SIG-M5 treated with dmso at 0.1 percent for 504 hours (cell line): ENCODE data around the gene RAPH1.
"Not testable (repeated sequence)": the region's sequence is repeated elsewhere in the genome, so short reads cannot be mapped to it uniquely, and the experiment has no call there.

Experiments used
- DNase-seq: peaks from one replicate; lab custom pipeline; 2025; ENCODE audit not compliant: unreplicated experiment; lab: John Stamatoyannopoulos, UW

RAPH1 gene

GRCh38 chr2:203372706-203373105 is 162.4 kb downstream of the RAPH1 start:
- not testable (repeated sequence) for DNase-seq

DNA sequence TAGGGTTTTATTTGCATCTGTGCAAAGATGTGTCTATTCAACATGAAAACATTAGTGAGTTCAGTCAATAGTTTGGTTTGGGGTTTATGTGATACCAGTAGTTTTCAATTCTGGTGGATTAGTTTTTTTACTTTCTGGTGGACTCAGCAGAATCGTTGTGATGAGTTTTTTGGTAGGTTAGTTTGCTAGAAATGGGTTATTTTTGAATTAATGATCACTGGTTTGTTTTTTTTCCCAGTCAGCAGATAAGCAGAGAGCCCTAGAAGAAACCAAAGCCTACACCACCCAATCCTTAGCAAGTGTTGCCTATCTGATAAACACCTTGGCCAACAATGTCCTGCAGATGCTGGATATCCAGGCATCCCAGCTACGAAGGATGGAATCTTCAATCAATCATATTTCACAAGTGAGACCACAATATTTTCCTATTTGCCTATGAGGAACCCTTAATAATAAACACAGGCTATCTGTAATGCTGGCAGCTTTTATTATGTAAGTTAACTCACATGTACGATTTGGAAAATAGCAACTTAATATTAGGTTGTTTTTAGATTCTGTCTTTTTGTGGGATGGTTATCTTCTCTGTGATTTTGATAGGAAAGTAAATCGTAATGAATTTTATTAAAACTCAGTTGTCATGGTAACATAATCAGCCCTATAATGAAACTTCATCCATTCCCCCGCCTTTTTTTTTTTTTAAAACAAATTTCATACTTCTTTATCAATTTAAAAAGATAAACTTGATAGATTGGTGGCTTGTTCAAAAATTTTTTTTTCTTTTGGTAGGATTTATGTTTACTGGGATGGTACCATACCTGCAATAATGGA is 168.2 kb downstream of the RAPH1 start:
- DNase-seq: no peak

DNA sequence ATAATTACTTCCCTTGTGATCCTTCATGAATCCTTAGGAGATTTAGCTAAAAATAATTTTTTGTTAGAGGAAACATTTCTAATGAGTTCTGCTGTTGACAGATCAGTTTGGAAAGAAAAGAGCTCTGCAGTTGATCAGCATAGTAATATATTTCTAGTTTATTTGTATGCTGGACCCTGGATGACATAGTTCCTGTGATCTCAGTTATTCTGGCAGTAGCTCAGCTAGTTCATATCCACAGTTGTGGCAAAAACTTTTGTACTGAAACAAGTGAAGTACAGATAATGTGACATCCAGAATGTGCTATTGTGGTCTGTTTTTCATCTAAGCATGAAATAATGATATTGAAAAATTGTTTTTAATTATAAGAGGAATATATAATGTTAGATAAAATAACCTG is 173.2 kb downstream of the RAPH1 start:
- DNase-seq: no peak

DNA sequence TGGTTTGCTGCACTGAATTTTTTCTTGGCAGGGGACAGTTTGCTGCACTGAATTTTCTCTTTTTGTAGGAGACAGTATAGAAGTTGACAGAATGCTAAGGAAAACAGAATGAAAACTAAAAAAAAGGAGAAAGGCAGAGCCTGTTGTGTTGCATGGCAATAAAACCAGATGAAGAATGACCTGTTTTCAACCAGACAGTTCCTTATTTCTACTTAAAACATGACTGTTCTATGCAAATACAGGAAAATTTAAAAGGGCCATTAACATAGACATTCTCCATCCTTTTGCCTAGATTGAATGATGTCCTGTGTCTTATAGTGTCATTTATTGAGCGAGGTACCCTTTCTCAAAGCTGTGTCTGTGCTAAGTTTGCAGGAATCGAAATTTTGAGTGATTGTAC is 173.6 kb downstream of the RAPH1 start:
- DNase-seq: no peak

DNA sequence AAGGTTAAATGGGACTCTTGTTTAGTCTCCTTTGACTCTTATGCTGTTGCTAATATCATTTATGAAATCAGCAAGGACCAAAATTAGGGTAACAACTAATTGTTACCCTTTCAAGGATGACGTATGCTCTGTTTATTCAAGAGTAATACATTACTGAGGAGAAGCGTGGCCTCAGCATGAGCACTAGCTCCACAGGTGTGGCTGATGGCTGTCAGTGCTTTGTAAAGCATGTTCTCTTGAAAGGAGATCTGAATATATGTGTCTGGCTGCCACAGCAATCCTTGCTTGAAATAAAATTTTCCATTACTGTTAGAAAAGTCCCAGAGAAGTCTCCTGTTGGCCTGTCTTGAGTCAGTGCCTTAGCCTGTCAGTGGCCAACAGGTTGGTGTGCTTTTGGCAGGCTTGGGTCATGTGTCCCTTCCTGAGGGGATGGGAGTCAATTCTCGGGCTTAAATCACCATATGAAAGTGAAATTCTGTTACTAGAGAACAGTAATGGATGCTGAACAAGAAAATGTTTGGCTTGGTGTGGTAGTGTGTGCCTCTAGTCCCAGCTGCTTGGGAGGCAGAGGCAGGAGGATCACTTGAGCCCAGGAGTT is 174.2 kb downstream of the RAPH1 start:
- DNase-seq: no peak

DNA sequence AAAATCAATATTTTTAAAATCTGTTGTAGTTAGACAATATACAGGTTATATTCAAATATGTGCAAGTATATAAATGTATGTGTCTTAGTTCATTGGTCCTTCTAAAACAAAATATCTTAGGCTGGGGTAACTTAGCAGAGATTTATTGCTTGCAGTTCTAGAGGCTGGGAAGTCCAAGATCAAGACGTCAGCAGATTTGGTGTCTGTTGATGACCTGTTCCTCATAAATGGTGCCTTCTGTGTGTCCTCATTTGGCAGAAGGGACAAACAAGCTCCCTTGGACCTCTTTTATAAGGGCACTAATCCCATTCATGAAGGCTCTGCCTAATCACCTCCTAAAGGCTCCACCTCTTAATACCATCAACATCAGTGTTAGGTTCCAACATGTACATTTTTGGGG is 175.7 kb downstream of the RAPH1 start:
- no peak for DNase-seq

GRCh38 chr2:203354966-203355365 is 180.1 kb downstream of the RAPH1 start:
- no peak for DNase-seq

GRCh38 chr2:203352604-203353255 is 182.4 kb downstream of the RAPH1 start:
- peak; percentile 36 for DNase-seq

GRCh38 chr2:203347375-203347774 is 187.7 kb downstream of the RAPH1 start:
- DNase-seq: no peak

DNA sequence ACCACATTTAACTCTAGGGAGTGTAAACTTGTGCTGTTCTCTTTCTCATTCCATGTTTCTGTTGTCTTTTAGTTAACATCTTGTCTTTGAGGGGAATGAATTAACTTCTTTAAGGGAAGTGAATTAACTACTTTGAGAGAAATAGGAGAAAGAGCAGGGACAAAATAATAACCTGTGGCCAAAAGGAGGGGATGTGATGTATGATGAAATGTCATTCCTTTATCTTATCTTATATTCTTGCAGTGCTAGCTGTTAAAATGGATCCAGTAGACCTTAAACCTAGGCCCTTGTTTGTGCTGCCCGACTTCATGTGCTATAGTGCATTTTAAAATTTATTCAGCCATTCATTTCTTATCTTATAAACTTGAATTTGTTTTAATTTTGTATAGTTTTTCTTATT is 188.5 kb downstream of the RAPH1 start:
- DNase-seq: no peak

DNA sequence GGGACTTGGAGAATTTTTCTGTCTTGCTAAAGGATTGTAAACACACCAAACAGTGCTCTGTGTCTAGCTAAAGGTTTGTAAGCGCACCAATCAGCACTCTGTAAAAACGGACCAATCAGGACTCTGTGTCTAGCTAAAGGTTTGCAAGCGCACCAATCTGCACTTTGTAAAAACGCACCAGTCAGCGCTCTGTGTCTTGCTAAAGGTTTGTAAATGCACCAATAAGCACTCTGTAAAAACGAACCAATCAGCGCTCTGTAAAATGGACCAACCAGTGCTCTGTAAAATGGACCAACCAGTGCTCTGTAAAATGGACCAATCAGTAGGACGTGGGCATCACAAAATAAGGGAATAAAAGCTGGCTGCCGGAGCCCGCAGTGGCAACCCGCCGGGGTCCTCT is 190.4 kb downstream of the RAPH1 start:
- no peak for DNase-seq
